Ammon's horn (tissue), 1 donor: ENCODE measurements around the gene TBC1D9.
"Not testable (repeated sequence)": the region's sequence is repeated elsewhere in the genome, so short reads cannot be mapped to it uniquely, and the experiment has no call there.

ENCODE experiments used
- DNase-seq: peaks from one replicate; pipeline ENCODE4 v3.0.0-alpha.2; 2016; ENCODE audit warnings: low spot score

The TBC1D9 gene

GRCh38 chr4:140753329-140753728, 2.9 kb downstream of the TBC1D9 start:
- no peak for DNase-seq

- DNase-seq = no peak
Measured at GRCh38 chr4:140752291-140753068, 3.7 kb downstream of the TBC1D9 start.

GRCh38 chr4:140750470-140750869, 5.7 kb downstream of the TBC1D9 start:
- DNase-seq = no peak

GRCh38 chr4:140748171-140748570, 8.0 kb downstream of the TBC1D9 start:
- no peak for DNase-seq

GRCh38 chr4:140746546-140746945, 9.6 kb downstream of the TBC1D9 start:
- not testable (repeated sequence) for DNase-seq

- DNase-seq = no peak
Measured at GRCh38 chr4:140744421-140744820, 11.8 kb downstream of the TBC1D9 start.

GRCh38 chr4:140743194-140743931, 12.8 kb downstream of the TBC1D9 start:
- DNase-seq = no peak

- DNase-seq = no peak
Measured at GRCh38 chr4:140742838-140743193, 13.4 kb downstream of the TBC1D9 start.

GRCh38 chr4:140740906-140741670, 15.1 kb downstream of the TBC1D9 start:
- DNase-seq = no peak

- no peak for DNase-seq
Measured at GRCh38 chr4:140740422-140740821, 15.8 kb downstream of the TBC1D9 start.

- no peak for DNase-seq
Measured at GRCh38 chr4:140739971-140740370, 16.2 kb downstream of the TBC1D9 start.

GRCh38 chr4:140738139-140738538, 18.0 kb downstream of the TBC1D9 start:
- DNase-seq = no peak

GRCh38 chr4:140736669-140737343, 19.4 kb downstream of the TBC1D9 start:
- no peak for DNase-seq

- no peak for DNase-seq
Measured at GRCh38 chr4:140735779-140736391, 20.3 kb downstream of the TBC1D9 start.

- DNase-seq = no peak
Measured at GRCh38 chr4:140735317-140735716, 20.9 kb downstream of the TBC1D9 start.

- DNase-seq = no peak
Measured at GRCh38 chr4:140732780-140733179, 23.4 kb downstream of the TBC1D9 start.

- DNase-seq = no peak
Measured at GRCh38 chr4:140729344-140730049, 26.7 kb downstream of the TBC1D9 start.

- no peak for DNase-seq
Measured at GRCh38 chr4:140726776-140727500, 29.2 kb downstream of the TBC1D9 start.

GRCh38 chr4:140725556-140725955, 30.6 kb downstream of the TBC1D9 start:
- DNase-seq = no peak

- no peak for DNase-seq
Measured at GRCh38 chr4:140724760-140725159, 31.4 kb downstream of the TBC1D9 start.
